Measurements from ENCODE around the gene LTBR.

The LTBR gene

GRCh38 chr12:6367969-6368892 lies 15.7 kb upstream of the LTBR start:
- DNase-seq (ENCODE audit: low read depth in 2 of 2), result no peak

GRCh38 chr12:6368906-6369525 lies 14.9 kb upstream of the LTBR start:
- no peak for DNase-seq (ENCODE audit: low read depth in 2 of 2)

- DNase-seq (ENCODE audit: low read depth in 2 of 2), result no peak
These were observed 13.9 kb upstream of the LTBR start for GRCh38 chr12:6369916-6370575.

GRCh38 chr12:6370576-6370935 lies 13.4 kb upstream of the LTBR start:
- DNase-seq (ENCODE audit: low read depth in 2 of 2), result no peak

GRCh38 chr12:6370994-6371754 lies 12.8 kb upstream of the LTBR start:
- no peak for DNase-seq (ENCODE audit: low read depth in 2 of 2)

- no peak for DNase-seq (ENCODE audit: low read depth in 2 of 2)
These were observed 11.5 kb upstream of the LTBR start for GRCh38 chr12:6372403-6373003.

- DNase-seq (ENCODE audit: low read depth in 2 of 2), result no peak
These were observed 10.8 kb upstream of the LTBR start for GRCh38 chr12:6373022-6373787.

GRCh38 chr12:6374028-6374785 lies 9.8 kb upstream of the LTBR start:
- DNase-seq (ENCODE audit: low read depth in 2 of 2), result no peak

GRCh38 chr12:6374786-6375160 lies 9.2 kb upstream of the LTBR start:
- DNase-seq (ENCODE audit: low read depth in 2 of 2), result no peak

- no peak for DNase-seq (ENCODE audit: low read depth in 2 of 2)
These were observed 8.5 kb upstream of the LTBR start, which contains the start of gene SCNN1A for GRCh38 chr12:6375269-6376078. SCNN1A (minus strand) TSS chr12:6375563; CDS start chr12:6374783, 780 bp downstream.

GRCh38 chr12:6376079-6376869 lies 7.7 kb upstream of the LTBR start:
- DNase-seq (ENCODE audit: low read depth in 2 of 2), result no peak

GRCh38 chr12:6376870-6377666 lies 6.9 kb upstream of the LTBR start:
- no peak for DNase-seq (ENCODE audit: low read depth in 2 of 2)

GRCh38 chr12:6377667-6377994 lies 6.3 kb upstream of the LTBR start:
- DNase-seq (ENCODE audit: low read depth in 2 of 2), result no peak

- DNase-seq (ENCODE audit: low read depth in 2 of 2), result no peak
These were observed 5.1 kb upstream of the LTBR start for GRCh38 chr12:6378709-6379472.

- no peak for DNase-seq (ENCODE audit: low read depth in 2 of 2)
These were observed 3.5 kb upstream of the LTBR start for GRCh38 chr12:6380141-6381121.

- no peak for DNase-seq (ENCODE audit: low read depth in 2 of 2)
These were observed 1.6 kb upstream of the LTBR start for GRCh38 chr12:6382371-6382770.

Measured in stimulated activated CD8-positive, alpha-beta memory T cell treated with anti-CD3 and anti-CD28 coated beads, Interleukin-15, amount 100 ng/mL, for 48 hours (primary cell).